ENCODE measurements around the gene PNPT1.

PNPT1 gene

GRCh38 chr2:55649211-55649610 lies 44.4 kb downstream of the PNPT1 start:
- TF ChIP-seq ARNTL (CRISPR knock-in tag; IDR thresholded peaks at IDR 0.05; ENCODE audit: borderline replicate concordance, low read depth) (no peak), POU6F1 (CRISPR knock-in tag; IDR thresholded peaks at IDR 0.05; ENCODE audit: borderline replicate concordance, low read depth) (no peak), ZFP30 (CRISPR knock-in tag; IDR thresholded peaks at IDR 0.05) (no peak), ZC3H10 (CRISPR knock-in tag; IDR thresholded peaks at IDR 0.05) (no peak), ZFP3 (CRISPR knock-in tag; IDR thresholded peaks at IDR 0.05) (no peak), SNAI2 (CRISPR knock-in tag; IDR thresholded peaks at IDR 0.05) (no peak), TOX (CRISPR knock-in tag; IDR thresholded peaks at IDR 0.05; ENCODE audit: borderline replicate concordance) (no peak), CSRNP3 (CRISPR knock-in tag; IDR thresholded peaks at IDR 0.05) (no peak), GLIS3 (CRISPR knock-in tag; IDR thresholded peaks at IDR 0.05) (no peak)
- ATAC-seq = no peak

- TF ChIP-seq PATZ1 (CRISPR knock-in tag; IDR thresholded peaks at IDR 0.05; ENCODE audit: borderline replicate concordance) = no peak
- no peak for TF ChIP-seq ZNF8 (CRISPR knock-in tag; IDR thresholded peaks at IDR 0.05)
- no peak for TF ChIP-seq TOX (CRISPR knock-in tag; IDR thresholded peaks at IDR 0.05; ENCODE audit: borderline replicate concordance)
- TF ChIP-seq CSRNP3 (CRISPR knock-in tag; IDR thresholded peaks at IDR 0.05) = no peak
- no peak for TF ChIP-seq ARNTL (CRISPR knock-in tag; IDR thresholded peaks at IDR 0.05; ENCODE audit: borderline replicate concordance, low read depth)
- no peak for TF ChIP-seq PPARA (CRISPR knock-in tag; IDR thresholded peaks at IDR 0.05; ENCODE audit: borderline replicate concordance)
- no peak for TF ChIP-seq POU6F1 (CRISPR knock-in tag; IDR thresholded peaks at IDR 0.05; ENCODE audit: borderline replicate concordance, low read depth)
- no peak for TF ChIP-seq ZFP3 (CRISPR knock-in tag; IDR thresholded peaks at IDR 0.05)
- no peak for TF ChIP-seq BACH2 (CRISPR knock-in tag; IDR thresholded peaks at IDR 0.05; ENCODE audit: borderline replicate concordance)
- no peak for TF ChIP-seq ZNF70 (CRISPR knock-in tag; IDR thresholded peaks at IDR 0.05)
- TF ChIP-seq ZFP30 (CRISPR knock-in tag; IDR thresholded peaks at IDR 0.05) = no peak
- no peak for TF ChIP-seq ISL1 (CRISPR knock-in tag; IDR thresholded peaks at IDR 0.05)
- TF ChIP-seq CSDC2 (CRISPR knock-in tag; IDR thresholded peaks at IDR 0.05) = no peak
- TF ChIP-seq RARB (CRISPR knock-in tag; IDR thresholded peaks at IDR 0.05) = no peak
- TF ChIP-seq ESRRG (CRISPR knock-in tag; IDR thresholded peaks at IDR 0.05) = no peak
- no peak for TF ChIP-seq GLIS3 (CRISPR knock-in tag; IDR thresholded peaks at IDR 0.05)
- no peak for TF ChIP-seq ZNF565 (CRISPR knock-in tag; conservative IDR thresholded peaks at IDR 0.05; ENCODE audit: low read depth)
- TF ChIP-seq SNAI2 (CRISPR knock-in tag; IDR thresholded peaks at IDR 0.05) = no peak
- no peak for TF ChIP-seq ZC3H10 (CRISPR knock-in tag; IDR thresholded peaks at IDR 0.05)
- no peak for ATAC-seq
Measured at GRCh38 chr2:55636831-55637230, 56.8 kb downstream of the PNPT1 start.

- no peak for ATAC-seq
- TF ChIP-seq BACH2 (CRISPR knock-in tag; IDR thresholded peaks at IDR 0.05; ENCODE audit: borderline replicate concordance) = no peak
- TF ChIP-seq CSDC2 (CRISPR knock-in tag; IDR thresholded peaks at IDR 0.05) = no peak
- TF ChIP-seq SNAI2 (CRISPR knock-in tag; IDR thresholded peaks at IDR 0.05) = no peak
- TF ChIP-seq PPARA (CRISPR knock-in tag; IDR thresholded peaks at IDR 0.05; ENCODE audit: borderline replicate concordance) = no peak
- no peak for TF ChIP-seq TOX (CRISPR knock-in tag; IDR thresholded peaks at IDR 0.05; ENCODE audit: borderline replicate concordance)
- TF ChIP-seq TCF4 (CRISPR knock-in tag; IDR thresholded peaks at IDR 0.05; ENCODE audit: borderline replicate concordance) = no peak
- no peak for TF ChIP-seq ZNF565 (CRISPR knock-in tag; conservative IDR thresholded peaks at IDR 0.05; ENCODE audit: low read depth)
- TF ChIP-seq TSHZ2 (CRISPR knock-in tag; IDR thresholded peaks at IDR 0.05) = no peak
- TF ChIP-seq ESRRG (CRISPR knock-in tag; IDR thresholded peaks at IDR 0.05) = no peak
- TF ChIP-seq ARNTL (CRISPR knock-in tag; IDR thresholded peaks at IDR 0.05; ENCODE audit: borderline replicate concordance, low read depth) = no peak
Measured at GRCh38 chr2:55628931-55629330, 64.7 kb downstream of the PNPT1 start.
